ENCODE results near the gene GLI1. TPM values are rescaled to one million over a fixed set of nuclear protein-coding genes. Genes with fewer than 3 reads are reported as not detected.
A peak's percentile ranks its signal among the peaks of the same experiment; 100 is the strongest.
"Not testable (repeated sequence)": the region's sequence is repeated elsewhere in the genome, so short reads cannot be mapped to it uniquely, and the experiment has no call there.

Gene GLI1
- total RNA-seq, 2 experiments from 2014 or later, result 4.6 to 6.5 TPM

DNA sequence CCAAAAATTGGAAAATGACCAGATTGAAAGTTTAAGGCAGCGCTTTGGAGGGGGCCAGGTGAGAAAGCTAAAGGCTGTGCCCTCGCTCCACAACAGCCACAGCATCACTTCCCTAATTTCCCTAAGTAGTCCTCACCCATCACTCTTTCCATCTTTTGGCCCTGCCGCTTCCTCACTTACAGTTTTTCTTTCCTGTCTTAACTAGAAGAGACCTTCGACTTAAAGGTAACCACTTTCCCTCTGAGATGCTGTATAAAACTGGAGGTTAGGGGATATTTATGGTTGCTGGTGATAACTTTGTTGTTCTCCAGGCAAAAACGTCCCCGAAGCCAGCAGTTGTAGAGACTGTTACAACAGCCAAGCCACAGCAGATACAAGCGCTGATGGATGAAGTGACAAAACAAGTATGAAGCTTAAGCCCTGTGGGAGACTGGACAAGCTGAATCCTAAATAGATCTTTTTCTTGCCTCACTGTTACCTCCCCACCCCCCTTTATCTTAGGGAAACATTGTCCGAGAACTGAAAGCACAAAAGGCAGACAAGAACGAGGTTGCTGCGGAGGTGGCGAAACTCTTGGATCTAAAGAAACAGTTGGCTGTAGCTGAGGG lies 56.5 kb downstream of the GLI1 start:
- intact Hi-C loops (cut with micrococcal nuclease; ENCODE audit: unreplicated experiment), result no loop called here
- ChIA-PET POLR2A (interaction anchor here (1.6 to 1.8 kb wide), 2 partner anchors 11 to 36 kb away, joined by 5 to 11 read pairs; no protein-coding TSS in a partner anchor), CTCF (ENCODE audit: unreplicated experiment) (interaction anchor here (0.6 kb wide), 1 partner anchor 25 kb away, joined by 3 read pairs; no protein-coding TSS in a partner anchor)
- H3K9me2 ChIP-seq (ENCODE audit: insufficient read depth, low read length), result no peaks in the 10 kb centered on the region
- H2AFZ ChIP-seq (ENCODE audit: low read length), result no peak overlapping the region
- TF ChIP-seq, protein P1, sequence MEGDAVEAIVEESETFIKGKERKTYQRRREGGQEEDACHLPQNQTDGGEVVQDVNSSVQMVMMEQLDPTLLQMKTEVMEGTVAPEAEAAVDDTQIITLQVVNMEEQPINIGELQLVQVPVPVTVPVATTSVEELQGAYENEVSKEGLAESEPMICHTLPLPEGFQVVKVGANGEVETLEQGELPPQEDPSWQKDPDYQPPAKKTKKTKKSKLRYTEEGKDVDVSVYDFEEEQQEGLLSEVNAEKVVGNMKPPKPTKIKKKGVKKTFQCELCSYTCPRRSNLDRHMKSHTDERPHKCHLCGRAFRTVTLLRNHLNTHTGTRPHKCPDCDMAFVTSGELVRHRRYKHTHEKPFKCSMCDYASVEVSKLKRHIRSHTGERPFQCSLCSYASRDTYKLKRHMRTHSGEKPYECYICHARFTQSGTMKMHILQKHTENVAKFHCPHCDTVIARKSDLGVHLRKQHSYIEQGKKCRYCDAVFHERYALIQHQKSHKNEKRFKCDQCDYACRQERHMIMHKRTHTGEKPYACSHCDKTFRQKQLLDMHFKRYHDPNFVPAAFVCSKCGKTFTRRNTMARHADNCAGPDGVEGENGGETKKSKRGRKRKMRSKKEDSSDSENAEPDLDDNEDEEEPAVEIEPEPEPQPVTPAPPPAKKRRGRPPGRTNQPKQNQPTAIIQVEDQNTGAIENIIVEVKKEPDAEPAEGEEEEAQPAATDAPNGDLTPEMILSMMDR (conservative IDR thresholded peaks at IDR 0.05; ENCODE audit: low read length), result no peak
- TF ChIP-seq EZH2phosphoT487 (IDR thresholded peaks at IDR 0.05; ENCODE audit: borderline replicate concordance, low read depth, low read length), result no peak
- peaks cover 89% of the 10 kb centered on the region for H3K36me3 ChIP-seq (ENCODE audit: insufficient read depth, low read length)
- DNase-seq (ENCODE audit: low spot score), result no peak
- peaks cover 23% of the 10 kb centered on the region for H3K79me2 ChIP-seq (ENCODE audit: insufficient read depth, low read depth, low read length)
- peak overlapping the region; percentile 10 for H3K27ac ChIP-seq (ENCODE audit: low read depth, low read length, poor library complexity, severe bottlenecking)
- H3K9me3 ChIP-seq (ENCODE audit: low read length), result no peaks in the 10 kb centered on the region
- no peak overlapping the region for H3K4me2 ChIP-seq (ENCODE audit: low read length)
- H3K4me1 ChIP-seq (ENCODE audit: insufficient read depth, low read length, poor library complexity, severe bottlenecking), result peaks cover 19% of the 10 kb centered on the region
- H4K20me1 ChIP-seq (ENCODE audit: insufficient read depth, low read length), result peaks cover 10% of the 10 kb centered on the region
- H3K4me3 ChIP-seq (ENCODE audit: low read depth, low read length, poor library complexity, severe bottlenecking), result no peak overlapping the region
- TSS peak; percentile 53 for BruUV-seq (replicated peaks)

DNA sequence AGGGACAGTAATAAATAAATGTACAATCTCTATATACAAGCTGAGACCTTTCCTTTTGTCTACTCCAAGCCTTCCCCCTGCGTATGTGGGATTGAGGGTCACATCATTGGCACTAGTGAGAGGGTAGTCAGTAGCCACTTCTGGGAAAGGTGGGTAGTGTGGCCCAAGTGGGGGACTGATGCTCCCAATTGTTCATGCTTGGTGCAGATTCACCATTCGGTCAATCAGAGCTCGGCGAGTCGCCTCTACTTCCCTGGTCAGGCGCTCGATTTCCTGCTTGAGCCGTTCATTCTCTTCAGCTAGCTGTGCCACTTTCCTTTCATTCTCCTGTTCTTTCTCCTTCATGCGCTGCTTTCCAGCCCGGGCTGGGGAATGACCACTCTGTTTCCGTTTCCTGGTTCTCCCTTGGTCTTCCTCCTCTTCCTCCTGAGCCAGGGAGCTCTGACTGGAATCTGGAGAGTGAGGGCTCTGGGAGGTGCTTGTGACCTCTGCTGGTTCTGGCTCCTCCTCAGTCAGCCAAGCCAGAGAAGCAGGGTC lies 57.1 kb downstream of the GLI1 start:
- POLR2A ChIA-PET, result interaction anchor here (1.6 kb wide), 1 partner anchor 36 kb away, joined by 5 read pairs; no protein-coding TSS in a partner anchor
- Histone ChIP-seq H3K9me2 (ENCODE audit: insufficient read depth, low read length) (no peaks in the 10 kb centered on the region), H3K79me2 (ENCODE audit: insufficient read depth, low read depth, low read length) (peaks cover 23% of the 10 kb centered on the region), H3K9me3 (ENCODE audit: low read length) (no peaks in the 10 kb centered on the region), H3K27ac (ENCODE audit: low read depth, low read length, poor library complexity, severe bottlenecking) (no peak overlapping the region), H3K4me1 (ENCODE audit: insufficient read depth, low read length, poor library complexity, severe bottlenecking) (peaks cover 25% of the 10 kb centered on the region), H4K20me1 (ENCODE audit: insufficient read depth, low read length) (peaks cover 10% of the 10 kb centered on the region), H2AFZ (ENCODE audit: low read length) (no peak overlapping the region), H3K4me2 (ENCODE audit: low read length) (no peak overlapping the region), H3K36me3 (ENCODE audit: insufficient read depth, low read length) (peaks cover 83% of the 10 kb centered on the region), H3K4me3 (ENCODE audit: low read depth, low read length, poor library complexity, severe bottlenecking) (no peak overlapping the region)
- CTCF ChIA-PET (ENCODE audit: unreplicated experiment), result interaction anchor here (0.6 kb wide), 1 partner anchor 25 kb away, joined by 3 read pairs; no protein-coding TSS in a partner anchor
- no peak for DNase-seq (ENCODE audit: low spot score)
- intact Hi-C loops (cut with micrococcal nuclease; ENCODE audit: unreplicated experiment), result no loop called here
- BruUV-seq (replicated peaks), result no TSS peak
- TF ChIP-seq EZH2phosphoT487 (IDR thresholded peaks at IDR 0.05; ENCODE audit: borderline replicate concordance, low read depth, low read length), result no peak

DNA sequence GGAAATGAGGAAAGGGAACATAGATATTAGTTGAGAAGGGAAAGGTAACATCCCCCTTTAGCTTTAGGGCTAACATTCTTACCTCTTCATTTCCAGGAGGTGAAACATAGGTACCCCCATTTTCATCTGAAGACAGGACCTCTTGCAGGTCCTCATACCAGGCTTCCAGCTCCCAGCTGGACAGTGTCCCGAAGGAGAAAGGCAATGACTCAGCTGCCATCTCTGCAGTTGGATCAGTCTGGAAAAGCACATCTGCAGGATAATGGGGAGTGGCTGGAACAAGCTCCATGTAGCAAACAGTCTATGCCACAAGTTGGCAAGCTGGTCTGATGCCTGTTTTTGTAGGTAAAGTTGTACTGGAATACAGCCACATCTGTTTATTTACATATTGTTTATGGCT lies 57.6 kb downstream of the GLI1 start:
- intact Hi-C loops (cut with micrococcal nuclease; ENCODE audit: unreplicated experiment), result no loop called here
- peaks cover 78% of the 10 kb centered on the region for H3K36me3 ChIP-seq (ENCODE audit: insufficient read depth, low read length)

GRCh38 chr12:57517718-57518117 lies 58.1 kb downstream of the GLI1 start:
- H3K4me3 ChIP-seq (ENCODE audit: low read depth, low read length, poor library complexity, severe bottlenecking); DNase-seq (ENCODE audit: low spot score); H3K9me3 ChIP-seq (ENCODE audit: low read length); H3K9me2 ChIP-seq (ENCODE audit: insufficient read depth, low read length); intact Hi-C loops (cut with micrococcal nuclease; ENCODE audit: unreplicated experiment); H2AFZ ChIP-seq (ENCODE audit: low read length); H3K27ac ChIP-seq (ENCODE audit: low read depth, low read length, poor library complexity, severe bottlenecking); BruUV-seq (replicated peaks): not testable (repeated sequence)
- POLR2A ChIA-PET, result interaction anchor here (0.8 kb wide), 1 partner anchor 15 kb away, joined by 3 read pairs; no protein-coding TSS in a partner anchor
- Histone ChIP-seq H3K36me3 (ENCODE audit: insufficient read depth, low read length) (peaks cover 72% of the 10 kb centered on the region), H4K20me1 (ENCODE audit: insufficient read depth, low read length) (peaks cover 10% of the 10 kb centered on the region), H3K79me2 (ENCODE audit: insufficient read depth, low read depth, low read length) (peaks cover 23% of the 10 kb centered on the region), H3K4me1 (ENCODE audit: insufficient read depth, low read length, poor library complexity, severe bottlenecking) (peaks cover 32% of the 10 kb centered on the region), H3K4me2 (ENCODE audit: low read length) (peak overlapping the region; percentile 93; the same call in 1 of the 2 replicates)
- CTCF ChIA-PET (ENCODE audit: unreplicated experiment), result interaction anchor here (1.1 kb wide), 1 partner anchor 59 kb away, joined by 3 read pairs; no protein-coding TSS in a partner anchor

More for the DNA sequence above, 57.6 kb downstream of the GLI1 start:
- no peak for DNase-seq (ENCODE audit: low spot score)
- Histone ChIP-seq H3K27ac (ENCODE audit: low read depth, low read length, poor library complexity, severe bottlenecking) (no peak overlapping the region), H2AFZ (ENCODE audit: low read length) (no peak overlapping the region), H3K4me2 (ENCODE audit: low read length) (no peak overlapping the region), H3K9me3 (ENCODE audit: low read length) (no peaks in the 10 kb centered on the region), H3K9me2 (ENCODE audit: insufficient read depth, low read length) (no peaks in the 10 kb centered on the region), H4K20me1 (ENCODE audit: insufficient read depth, low read length) (peaks cover 10% of the 10 kb centered on the region), H3K4me1 (ENCODE audit: insufficient read depth, low read length, poor library complexity, severe bottlenecking) (peaks cover 30% of the 10 kb centered on the region), H3K79me2 (ENCODE audit: insufficient read depth, low read depth, low read length) (peaks cover 23% of the 10 kb centered on the region), H3K4me3 (ENCODE audit: low read depth, low read length, poor library complexity, severe bottlenecking) (no peak overlapping the region)
- ChIA-PET CTCF (ENCODE audit: unreplicated experiment) (interaction anchor here (1.1 kb wide), 1 partner anchor 58 kb away, joined by 3 read pairs; no protein-coding TSS in a partner anchor), POLR2A (no interaction called here)
- TF ChIP-seq EZH2phosphoT487 (IDR thresholded peaks at IDR 0.05; ENCODE audit: borderline replicate concordance, low read depth, low read length), result no peak
- TF ChIP-seq, protein P1 (conservative IDR thresholded peaks at IDR 0.05; ENCODE audit: low read length), result no peak
- no TSS peak for BruUV-seq (replicated peaks)
